WI38 (cell line): ENCODE measurements around the gene PIGW.

Experiments
- H3K4me3 ChIP-seq: 2 replicates; pipeline ENCODE4 v1.5.1; 2011; ENCODE audit warnings: low read depth, mild to moderate bottlenecking, control low read depth, low read length
- TF ChIP-seq, protein P1 (sequence below): IDR thresholded peaks from 2 replicates; pipeline ENCODE4 v1.5.1; 2012; ENCODE audit warnings: low read depth, mild to moderate bottlenecking, control low read depth, low read length

Gene PIGW

DNA sequence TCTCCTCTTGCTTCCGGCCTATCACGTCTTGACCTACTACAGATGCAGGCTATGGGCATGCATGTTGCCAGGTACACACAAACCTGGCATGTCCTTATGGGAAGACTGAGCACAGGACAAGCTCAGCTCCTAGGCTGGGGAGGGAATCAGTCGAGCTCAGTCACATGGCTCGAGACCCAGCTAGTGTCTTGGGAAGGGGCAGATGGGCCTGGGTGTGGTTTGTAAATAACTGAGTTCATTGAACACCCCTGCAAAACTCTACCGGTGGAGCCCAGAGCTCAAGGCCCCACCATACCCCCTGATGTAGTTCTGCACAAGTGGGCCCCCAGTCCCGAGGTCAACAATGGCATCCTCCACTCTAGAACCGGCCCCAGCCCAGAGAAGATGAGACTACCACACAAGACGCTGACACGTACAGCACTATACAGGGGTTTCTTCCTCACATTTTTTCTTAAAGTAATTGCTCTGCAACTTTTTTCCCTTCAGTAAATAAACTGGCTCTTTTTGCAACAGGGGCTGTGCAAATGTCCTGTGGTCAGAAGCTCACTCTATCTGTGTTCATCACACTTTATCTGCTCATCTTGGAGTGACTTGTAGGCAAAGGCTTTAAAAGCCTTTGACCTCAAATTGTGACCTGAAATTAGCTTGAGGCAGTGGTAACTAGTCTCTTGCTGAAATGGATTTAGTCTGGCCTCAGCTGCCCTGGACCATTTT lies 25.4 kb upstream of the PIGW start:
- TF ChIP-seq, protein P1, sequence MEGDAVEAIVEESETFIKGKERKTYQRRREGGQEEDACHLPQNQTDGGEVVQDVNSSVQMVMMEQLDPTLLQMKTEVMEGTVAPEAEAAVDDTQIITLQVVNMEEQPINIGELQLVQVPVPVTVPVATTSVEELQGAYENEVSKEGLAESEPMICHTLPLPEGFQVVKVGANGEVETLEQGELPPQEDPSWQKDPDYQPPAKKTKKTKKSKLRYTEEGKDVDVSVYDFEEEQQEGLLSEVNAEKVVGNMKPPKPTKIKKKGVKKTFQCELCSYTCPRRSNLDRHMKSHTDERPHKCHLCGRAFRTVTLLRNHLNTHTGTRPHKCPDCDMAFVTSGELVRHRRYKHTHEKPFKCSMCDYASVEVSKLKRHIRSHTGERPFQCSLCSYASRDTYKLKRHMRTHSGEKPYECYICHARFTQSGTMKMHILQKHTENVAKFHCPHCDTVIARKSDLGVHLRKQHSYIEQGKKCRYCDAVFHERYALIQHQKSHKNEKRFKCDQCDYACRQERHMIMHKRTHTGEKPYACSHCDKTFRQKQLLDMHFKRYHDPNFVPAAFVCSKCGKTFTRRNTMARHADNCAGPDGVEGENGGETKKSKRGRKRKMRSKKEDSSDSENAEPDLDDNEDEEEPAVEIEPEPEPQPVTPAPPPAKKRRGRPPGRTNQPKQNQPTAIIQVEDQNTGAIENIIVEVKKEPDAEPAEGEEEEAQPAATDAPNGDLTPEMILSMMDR: no peak
- H3K4me3 ChIP-seq: no peak overlapping the region

DNA sequence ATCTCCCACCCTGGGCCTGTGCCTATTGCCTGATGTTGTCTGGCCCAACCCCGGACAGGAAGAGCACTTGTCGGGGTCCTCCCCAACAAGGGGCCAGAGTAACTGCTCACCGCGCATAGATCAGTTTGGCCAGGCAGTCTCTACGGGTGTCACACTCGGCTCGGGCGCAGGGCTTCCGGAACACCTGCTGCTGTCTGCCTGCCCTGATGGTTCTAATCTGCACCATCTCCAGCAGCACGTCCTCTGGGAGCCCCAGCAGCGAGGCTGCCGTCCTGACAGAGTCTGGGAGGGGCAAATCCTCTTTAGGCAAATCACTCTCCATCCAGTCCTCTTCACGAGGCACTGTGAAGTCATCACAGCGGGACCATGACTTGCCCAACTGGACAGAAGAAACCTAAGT lies 24.2 kb upstream of the PIGW start:
- H3K4me3 ChIP-seq: no peak overlapping the region
- TF ChIP-seq, protein P1: no peak

DNA sequence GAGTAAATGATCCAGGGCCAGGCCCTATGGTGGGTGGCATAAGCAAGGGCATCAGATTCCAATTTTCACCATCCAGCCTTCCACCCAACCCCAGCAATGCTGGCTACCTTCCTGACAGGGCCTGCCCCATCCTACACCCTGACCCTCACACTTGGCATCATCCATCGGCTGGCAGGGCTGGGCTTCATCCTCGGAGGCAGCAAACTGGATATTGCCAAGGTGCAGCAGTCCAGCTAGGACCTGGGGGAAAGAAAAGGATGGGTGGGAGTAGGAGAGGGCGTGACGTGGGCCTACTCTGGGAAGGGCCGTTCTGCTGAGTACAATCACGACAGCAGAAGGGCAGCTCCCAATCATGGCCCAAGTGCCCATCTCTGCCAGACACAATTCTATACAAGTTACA lies 23.6 kb upstream of the PIGW start:
- TF ChIP-seq, protein P1: no peak
- no peak overlapping the region for H3K4me3 ChIP-seq

DNA sequence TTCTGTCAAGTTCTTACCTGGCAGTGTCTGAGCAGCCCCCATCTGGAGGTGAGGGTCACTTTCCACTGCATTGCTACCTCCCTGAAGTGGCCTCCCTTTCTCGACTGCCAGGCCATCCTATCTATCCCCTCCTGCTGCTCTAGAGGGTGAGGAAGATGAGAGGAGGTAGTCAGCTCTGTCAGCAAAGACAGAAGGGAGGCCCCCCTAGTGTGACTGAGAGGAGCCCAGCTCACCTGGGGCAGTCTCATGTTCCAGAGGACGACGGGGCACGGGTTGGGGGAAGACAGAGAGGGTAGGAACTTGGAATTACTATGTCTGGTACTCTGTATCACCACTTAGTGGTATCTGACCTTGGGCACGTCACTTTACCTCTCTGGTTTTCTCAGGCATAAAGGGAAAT lies 22.1 kb upstream of the PIGW start:
- no peak overlapping the region for H3K4me3 ChIP-seq
- TF ChIP-seq, protein P1: no peak

DNA sequence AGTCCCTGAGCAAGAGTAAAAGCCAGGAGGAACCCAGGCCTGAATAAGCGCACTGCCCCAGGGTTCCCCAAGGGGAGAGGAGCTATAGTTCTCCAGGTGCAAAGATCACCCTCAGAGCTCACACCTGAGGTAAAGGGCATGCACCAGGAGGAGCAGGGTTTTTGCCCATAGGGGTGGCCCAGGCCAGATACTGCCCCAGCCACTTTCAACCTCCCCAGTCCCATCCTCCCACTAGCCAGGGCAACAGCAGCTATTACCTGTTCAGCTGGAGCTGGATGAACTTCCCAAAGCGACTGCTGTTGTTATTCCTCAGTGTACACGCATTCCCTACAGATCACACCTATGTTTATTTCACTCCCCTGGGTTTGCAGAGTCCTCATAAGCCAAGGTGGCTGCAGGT lies 19.9 kb upstream of the PIGW start:
- no peak overlapping the region for H3K4me3 ChIP-seq
- TF ChIP-seq, protein P1: no peak

DNA sequence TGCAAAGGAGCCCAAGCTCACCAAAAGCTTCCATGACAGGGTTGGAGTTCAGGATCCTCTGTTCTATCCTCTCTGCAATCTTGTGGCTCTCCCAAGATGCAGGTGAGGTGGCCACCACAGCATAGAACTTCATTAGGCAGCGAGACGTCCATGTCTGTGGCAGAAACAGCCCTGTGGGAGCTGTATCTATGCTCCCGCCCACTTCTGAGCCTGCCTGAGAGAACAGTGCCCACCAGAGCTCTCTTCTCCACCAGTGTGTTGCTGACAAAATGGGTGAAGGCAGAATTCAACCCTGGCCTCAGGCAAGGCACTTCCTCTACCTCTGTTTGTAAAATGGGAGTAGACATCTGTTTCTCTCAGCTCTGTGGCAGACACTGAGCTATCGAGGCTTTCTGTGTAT lies 18.9 kb upstream of the PIGW start:
- TF ChIP-seq, protein P1: no peak
- H3K4me3 ChIP-seq: no peak overlapping the region

DNA sequence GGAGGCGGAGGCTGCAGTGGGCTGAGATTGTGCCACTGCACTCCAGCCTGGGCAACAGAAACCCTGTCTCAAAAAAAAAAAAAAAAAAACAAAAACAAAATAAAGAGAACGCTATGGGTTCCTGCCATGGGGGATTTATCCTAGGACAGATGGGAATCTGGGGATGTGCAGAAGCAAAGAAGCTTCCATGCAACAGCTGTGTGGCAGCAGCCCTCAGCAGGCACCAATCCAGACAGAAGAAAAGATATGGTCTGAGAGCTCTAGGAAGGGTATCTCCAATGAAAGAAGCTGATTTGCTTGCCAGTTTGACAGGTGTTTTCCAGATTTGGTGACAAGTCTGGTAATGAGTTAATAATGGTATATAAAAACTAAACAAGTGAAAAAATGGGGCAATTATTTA lies 11.7 kb upstream of the PIGW start:
- no peak overlapping the region for H3K4me3 ChIP-seq
- TF ChIP-seq, protein P1: no peak
